Ramos (cell line): Measurements from ENCODE around the gene MAP2K4.
"Not testable (repeated sequence)": the region's sequence is repeated elsewhere in the genome, so short reads cannot be mapped to it uniquely, and the experiment has no call there.

Experiments used
- in situ Hi-C: fragments of 300-500 bp; cut with MboI; formaldehyde crosslinking; loops from one replicate; pipeline ENCODE4 v1.14.3; 2022; ENCODE audit warnings: low sequenced_read_pairs; ENCODE audit not compliant: unreplicated experiment

MAP2K4 gene

DNA sequence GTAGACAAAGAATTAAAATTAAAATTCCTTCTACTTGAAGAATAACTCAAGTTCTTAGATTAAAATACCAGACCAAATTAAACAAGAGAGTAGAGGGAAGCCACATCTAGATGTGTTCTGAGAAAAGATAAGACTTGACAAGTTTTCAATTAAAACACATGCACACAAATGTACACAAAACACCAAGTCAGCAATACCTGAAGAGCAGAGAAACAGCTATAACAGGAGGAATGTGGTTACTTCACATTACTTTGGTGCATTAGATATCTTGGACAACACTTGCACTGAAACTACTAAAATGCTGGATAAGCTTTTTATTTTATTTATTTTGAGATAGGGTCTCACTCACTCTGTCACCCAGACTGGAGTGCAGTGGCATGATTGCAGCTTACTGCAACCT, 113.9 kb downstream of the MAP2K4 start:
- in situ Hi-C loops: no loop called here

DNA sequence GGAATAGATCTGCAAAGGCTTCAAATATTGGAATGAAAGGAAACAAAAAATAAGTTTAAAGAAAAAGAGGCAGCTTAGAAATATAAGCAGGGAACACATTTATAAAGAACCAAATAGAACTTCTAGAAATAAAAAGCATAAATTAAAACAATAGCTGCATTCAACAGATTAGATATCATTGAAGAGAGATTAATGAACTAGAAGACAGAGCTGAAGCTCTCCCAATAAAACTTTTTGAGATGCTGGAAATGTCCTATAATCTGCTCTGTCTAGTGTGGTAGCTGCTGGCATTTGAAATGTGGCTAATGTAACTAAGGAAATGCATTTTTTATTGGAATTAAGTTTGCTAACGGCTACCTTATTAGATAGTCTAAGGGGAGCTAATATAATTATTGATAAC, 115.6 kb downstream of the MAP2K4 start:
- in situ Hi-C loops: no loop called here

DNA sequence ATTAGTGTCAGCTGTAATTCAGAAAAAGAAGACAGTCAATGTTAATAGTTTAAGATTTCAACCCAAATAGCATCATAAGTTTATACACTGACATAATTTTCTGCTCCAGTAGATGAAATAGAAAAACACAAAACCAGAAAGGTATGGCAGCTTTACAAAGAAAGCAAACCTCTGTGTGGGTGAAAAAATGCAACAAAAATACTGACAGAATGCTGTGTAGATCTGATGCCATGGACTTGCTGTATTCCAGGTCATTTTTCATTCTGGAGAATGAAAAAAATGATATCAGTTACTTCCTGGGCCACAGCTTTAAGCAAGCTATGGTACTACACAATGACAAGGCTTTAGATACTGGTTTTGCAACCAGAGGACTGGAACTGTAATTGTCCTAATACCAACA, 116.0 kb downstream of the MAP2K4 start:
- in situ Hi-C loops: no loop called here

DNA sequence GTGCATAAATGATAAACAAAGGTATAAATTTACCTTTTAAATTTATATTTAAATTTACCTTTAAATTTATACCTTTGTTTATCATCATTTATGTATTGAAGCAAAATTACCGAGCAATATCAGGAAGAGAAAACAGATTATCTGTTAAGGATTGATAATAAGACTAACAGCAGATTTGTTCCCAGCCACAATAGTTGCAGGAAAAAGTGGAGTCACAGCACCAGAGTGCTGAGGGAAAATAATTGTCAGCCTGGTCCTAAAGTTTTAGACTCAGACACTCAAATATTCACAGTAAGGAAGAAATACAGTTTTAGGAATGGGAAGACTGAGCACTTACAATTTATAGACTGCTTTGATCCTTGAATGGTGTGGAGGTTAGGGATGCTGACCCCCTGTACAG, 117.2 kb downstream of the MAP2K4 start:
- in situ Hi-C loops: no loop called here

DNA sequence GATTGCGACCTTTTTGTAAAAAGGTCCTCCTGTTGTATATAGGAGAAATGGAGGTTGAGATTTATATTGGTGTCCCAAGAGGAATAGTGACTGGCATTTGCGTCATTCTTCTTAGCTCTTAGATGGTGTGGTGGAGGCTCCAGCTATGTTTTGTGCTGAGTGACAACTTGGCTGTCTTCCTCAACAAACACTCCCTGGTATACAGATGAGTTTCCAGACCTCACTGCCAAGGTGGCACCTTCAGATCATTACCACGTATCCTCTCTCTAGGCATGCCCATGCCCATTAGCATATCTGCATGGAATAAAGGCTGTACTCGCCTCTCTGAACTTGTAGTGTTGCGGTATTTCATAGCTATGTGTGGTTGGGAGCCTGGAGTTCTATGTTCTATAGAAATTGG, 120.0 kb downstream of the MAP2K4 start:
- in situ Hi-C loops: no loop called here

DNA sequence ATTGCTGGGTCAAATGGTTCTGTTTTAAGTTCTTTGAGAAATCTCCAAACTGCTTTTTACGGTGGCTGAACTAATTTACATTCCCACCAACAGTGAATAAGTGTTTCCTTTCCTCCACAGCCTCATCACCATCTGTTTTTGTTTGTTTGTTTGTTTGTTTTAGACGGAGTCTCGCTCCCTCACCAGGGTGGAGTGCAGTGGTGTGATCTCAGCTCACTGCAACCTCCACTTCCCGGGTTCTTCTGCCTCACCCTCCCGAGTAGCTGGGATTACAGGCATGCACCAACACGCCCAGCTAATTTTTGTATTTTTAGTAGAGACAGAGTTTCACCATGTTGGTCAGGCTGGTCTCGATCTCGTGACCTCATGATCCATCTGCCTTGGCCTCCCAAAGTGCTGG, 141.5 kb downstream of the MAP2K4 start:
- in situ Hi-C loops: not testable (repeated sequence)

DNA sequence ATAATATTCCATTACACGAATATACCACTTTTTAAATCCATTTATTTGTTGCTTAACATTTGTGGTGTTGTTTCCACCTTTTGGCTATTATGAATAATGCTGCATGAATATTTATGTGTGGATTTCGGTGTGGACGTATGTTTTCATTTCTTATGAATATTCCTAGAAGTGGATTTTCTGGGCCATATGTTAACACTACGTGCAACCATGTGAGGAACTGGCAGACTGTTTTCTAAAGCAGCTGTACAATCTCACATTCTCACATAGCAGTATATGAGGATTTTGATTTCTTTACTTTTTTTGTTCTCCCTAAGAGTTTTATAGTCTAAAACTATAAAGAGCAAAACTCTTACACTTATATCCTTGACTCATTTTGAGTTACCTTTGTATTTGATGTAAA, 143.4 kb downstream of the MAP2K4 start:
- in situ Hi-C loops: no loop called here

DNA sequence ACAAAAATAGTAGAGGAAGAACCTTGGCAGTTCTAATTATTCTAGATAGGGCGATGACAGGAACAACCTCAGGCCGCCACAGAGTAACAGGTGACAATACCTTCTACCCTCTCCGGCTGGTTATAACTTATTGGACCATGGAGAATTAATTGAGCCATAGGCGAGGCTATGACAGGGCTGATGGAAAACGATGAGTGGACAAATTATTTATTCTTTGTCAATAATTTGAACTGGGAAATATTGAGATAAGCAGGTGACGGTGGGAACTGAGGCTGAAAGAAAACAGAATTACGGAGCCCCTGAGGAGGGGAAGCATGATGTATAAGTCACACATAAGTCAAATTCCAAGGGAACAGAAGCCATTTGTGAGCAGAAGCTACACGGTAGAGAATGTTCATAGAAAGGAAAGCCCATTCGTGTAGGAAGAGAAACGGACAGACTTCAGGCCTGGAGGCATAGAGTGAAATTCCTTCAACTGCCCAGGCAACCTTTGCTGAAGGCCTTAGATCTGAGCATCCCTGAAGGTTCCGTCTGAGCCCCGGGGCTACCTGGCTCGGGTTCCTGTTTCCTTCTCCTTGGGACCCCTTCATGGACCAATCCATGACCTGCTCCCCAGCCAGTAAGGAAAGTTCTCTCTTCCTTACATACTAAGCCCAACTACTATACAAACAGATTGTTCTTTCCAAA, 158.1 kb downstream of the MAP2K4 start:
- in situ Hi-C loops: no loop called here

DNA sequence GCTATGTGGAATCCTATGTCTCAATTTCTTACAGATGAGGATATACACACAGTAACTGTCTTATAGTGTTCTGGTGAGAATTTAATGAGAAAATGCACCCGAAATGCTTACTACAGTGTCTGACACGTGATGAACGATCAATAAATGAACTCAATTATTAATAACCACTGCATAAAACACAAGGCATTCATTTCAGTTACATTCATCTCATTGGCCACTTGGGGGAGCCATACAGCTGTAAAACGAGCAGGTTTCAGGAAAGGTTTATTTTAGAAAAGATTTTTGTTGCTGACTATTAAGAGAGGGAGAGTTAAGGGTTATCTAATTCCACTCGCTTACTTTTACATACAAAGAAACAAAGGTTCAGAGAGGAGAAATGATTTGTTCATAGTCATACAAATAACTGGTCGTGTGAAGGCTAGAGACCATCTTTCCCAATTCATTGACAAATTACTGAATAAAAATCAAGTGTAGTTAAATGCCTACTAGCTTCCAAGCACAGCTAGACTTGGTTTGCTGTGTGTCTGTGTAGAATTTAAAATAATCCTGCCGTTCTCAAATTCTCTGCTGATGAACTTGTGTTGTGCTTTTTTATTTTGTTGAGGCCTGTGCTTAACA, 160.1 kb downstream of the MAP2K4 start:
- in situ Hi-C loops: no loop called here

DNA sequence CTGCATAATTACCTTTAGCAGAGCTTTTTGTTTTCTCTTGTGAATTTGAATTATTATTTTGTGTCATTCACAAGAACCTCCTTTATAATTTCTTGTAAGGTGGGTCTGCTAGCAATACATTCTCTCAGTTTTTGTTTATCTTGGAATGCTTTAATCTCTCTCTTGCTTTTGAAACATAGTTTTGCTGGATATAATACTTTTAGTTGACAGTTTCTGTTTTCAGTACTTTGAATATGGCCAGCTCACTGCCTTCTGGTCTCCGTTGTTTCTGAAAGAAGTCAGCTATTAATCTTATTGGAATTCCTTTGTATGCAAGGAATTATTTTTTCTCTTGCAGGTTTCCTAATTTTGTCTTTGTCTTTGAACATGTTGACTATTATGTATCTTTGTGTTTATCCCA, 167.0 kb downstream of the MAP2K4 start:
- in situ Hi-C loops: no loop called here

DNA sequence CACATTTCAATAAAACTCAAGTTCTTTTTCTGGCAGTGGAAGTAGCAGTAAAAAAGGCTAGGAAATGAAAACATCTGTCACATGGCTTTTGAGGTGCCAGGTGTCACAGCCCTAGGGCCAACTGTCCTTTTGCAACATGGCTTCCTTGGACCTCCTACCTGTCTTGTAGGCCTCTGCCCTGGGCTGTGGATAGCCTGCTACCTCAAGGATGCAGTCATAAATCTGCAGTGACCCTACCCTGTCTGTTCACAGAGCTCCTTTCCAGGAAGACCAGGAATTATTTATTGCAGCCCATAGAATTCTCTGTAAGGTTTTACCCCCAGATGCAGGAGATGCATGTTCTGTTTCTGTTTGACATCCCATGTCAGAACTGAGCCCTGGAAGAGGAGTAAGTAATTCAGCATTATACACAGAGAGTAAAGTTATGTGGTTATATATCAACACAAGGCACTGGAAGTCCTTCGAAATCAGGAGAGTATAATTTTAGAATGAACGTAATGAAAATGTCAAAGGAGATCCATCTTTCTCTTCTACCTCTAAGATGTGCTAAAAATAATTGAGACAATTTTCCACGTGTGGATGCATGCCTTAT, 172.6 kb downstream of the MAP2K4 start:
- in situ Hi-C loops: no loop called here
